WERI-Rb-1 (cell line): ENCODE data around the gene STX12.

Experiments used
- DNase-seq: peaks from one replicate; pipeline ENCODE4 v3.0.0-alpha.2; 2020
- H3K27ac ChIP-seq: fragments of 250-450 bp; sonication (Bioruptor Pico); 2 replicates; pipeline ENCODE4 v1.5.1; 2020; ENCODE audit warnings: mild to moderate bottlenecking, moderate library complexity
- H3K27me3 ChIP-seq: fragments of 250-450 bp; sonication (Bioruptor Pico); 2 replicates; pipeline ENCODE4 v1.5.1; 2021; ENCODE audit warnings: mild to moderate bottlenecking, low read depth, moderate library complexity; ENCODE audit not compliant: insufficient read depth, severe bottlenecking
- H3K36me3 ChIP-seq: fragments of 250-450 bp; sonication (Bioruptor Pico); 2 replicates; pipeline ENCODE4 v1.5.1; 2020; ENCODE audit warnings: mild to moderate bottlenecking, moderate library complexity
- H3K4me3 ChIP-seq: 2 replicates; pipeline ENCODE4 v1.5.1; 2011; ENCODE audit warnings: low read depth, mild to moderate bottlenecking, control low read depth, low read length
- H3K9me3 ChIP-seq: fragments of 250-450 bp; sonication (Bioruptor Pico); 2 replicates; pipeline ENCODE4 v1.5.1; 2021; ENCODE audit warnings: mild to moderate bottlenecking, moderate library complexity; ENCODE audit not compliant: severe bottlenecking
- CTCF ChIP-seq: IDR thresholded peaks from 2 replicates; pipeline ENCODE4 v1.5.1; 2011; ENCODE audit warnings: low read depth, mild to moderate bottlenecking, control low read depth, inconsistent platforms, low read length

Gene STX12

DNA sequence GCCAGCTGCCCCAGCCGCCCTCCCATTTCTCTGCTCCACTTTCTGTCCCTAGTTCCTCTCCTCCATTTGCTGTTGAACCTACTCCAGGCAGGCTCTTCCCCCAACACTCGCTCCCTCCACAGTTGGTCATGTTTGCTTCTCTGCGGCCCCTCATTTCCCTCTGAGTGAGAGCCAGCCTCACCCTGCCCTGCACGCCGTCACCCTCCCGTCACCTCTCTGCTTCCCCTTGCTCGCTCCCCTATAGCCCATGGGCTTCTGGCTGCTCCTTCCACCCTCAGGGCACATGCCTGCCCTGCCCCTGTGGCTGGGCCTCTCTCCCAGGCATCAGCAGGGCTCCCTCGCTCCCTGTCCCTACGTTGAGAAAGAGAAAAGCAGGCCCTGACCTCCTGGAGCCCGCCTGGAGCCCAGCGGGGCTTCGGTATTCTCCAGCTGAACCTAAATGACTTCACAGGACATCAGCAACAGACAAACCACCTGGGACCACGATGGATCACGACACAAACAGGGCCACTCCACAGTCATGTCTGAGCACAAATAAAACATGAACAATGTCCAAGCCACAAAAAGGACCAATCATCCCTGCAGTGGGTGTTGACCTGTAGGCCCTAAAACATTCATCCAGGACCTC is 86.0 kb downstream of the STX12 start:
- Histone ChIP-seq H3K4me3 (no peak overlapping the region), H3K27me3 (no peaks in the 10 kb centered on the region), H3K27ac (no peak overlapping the region), H3K36me3 (no peaks in the 10 kb centered on the region), H3K9me3 (no peaks in the 10 kb centered on the region)
- DNase-seq: no peak
- TF ChIP-seq CTCF: no peak

GRCh38 chr1:27861436-27861835 is 88.4 kb downstream of the STX12 start:
- no peaks in the 10 kb centered on the region for H3K9me3 ChIP-seq
- no peak overlapping the region for H3K4me3 ChIP-seq
- no peaks in the 10 kb centered on the region for H3K27me3 ChIP-seq
- H3K36me3 ChIP-seq: no peaks in the 10 kb centered on the region
- no peak for TF ChIP-seq CTCF
- DNase-seq: no peak
- no peak overlapping the region for H3K27ac ChIP-seq

- no peak overlapping the region for H3K4me3 ChIP-seq
- no peaks in the 10 kb centered on the region for H3K27me3 ChIP-seq
- DNase-seq: no peak
- no peaks in the 10 kb centered on the region for H3K36me3 ChIP-seq
- no peak overlapping the region for H3K27ac ChIP-seq
- no peaks in the 10 kb centered on the region for H3K9me3 ChIP-seq
- no peak for TF ChIP-seq CTCF
These were observed 89.0 kb downstream of the STX12 start for GRCh38 chr1:27862004-27862403.

DNA sequence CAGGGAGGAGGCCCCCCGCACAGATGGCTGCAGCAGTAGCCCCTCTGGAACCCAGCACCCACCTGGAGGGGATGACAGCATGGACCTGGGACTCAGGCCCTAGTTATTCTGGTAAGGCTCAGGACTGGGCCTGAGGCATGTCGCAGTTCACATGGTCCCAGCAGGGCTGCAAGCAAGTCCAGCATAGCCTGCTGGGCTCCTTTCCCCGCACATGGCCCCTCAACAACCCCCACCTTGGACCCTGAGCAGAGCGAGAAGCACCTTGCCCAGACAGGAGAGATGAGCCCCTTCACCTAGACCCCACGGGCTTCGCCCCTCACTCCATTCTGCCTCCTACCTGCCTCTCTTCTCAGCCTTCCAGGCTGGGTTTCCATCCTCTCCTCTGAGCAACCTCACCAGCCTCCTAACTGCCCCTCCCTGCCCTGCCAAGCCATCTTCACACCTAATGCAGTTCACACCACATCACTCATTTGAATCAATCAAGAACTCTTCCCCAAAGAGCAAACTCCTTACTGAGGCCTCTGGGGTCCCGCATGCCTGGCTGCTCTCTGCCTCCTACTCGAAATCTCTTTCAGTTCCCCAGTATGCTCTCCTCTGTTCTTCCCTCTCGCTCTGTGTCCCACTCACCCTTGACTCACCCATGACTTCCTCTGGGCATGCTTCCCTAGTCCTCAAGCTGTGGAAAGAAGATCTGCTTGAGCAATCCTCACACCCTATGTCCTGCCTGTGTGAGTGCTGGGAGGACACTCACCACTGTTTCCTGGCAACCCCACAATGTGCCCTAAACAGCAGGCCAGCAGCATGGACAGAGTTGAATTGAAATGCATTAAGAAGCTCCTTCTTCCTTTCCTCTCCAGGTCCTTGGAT is 89.9 kb downstream of the STX12 start:
- Histone ChIP-seq H3K36me3 (no peaks in the 10 kb centered on the region), H3K27me3 (no peaks in the 10 kb centered on the region), H3K4me3 (no peak overlapping the region), H3K9me3 (no peaks in the 10 kb centered on the region), H3K27ac (no peak overlapping the region)
- DNase-seq: no peak
- TF ChIP-seq CTCF: no peak

DNA sequence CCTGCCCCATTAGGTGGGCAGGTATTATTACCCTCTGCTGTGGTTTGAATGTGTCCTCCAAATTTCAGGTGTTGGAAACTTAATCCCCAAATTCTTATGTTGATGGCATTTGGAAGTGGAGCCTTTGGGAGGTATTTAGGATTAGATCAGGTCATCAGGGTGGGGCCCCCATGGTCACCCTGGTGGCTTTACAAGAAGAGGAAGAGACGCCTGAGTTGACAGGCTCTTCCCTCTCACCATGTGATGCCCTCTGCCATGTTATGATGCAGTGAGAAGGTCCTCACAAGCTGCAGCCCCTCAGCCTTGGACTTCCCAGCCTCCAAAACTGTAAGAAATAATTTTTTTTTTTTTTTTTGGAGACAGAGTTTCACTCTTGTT is 90.5 kb downstream of the STX12 start:
- DNase-seq: no peak
- Histone ChIP-seq H3K27ac (no peak overlapping the region), H3K9me3 (no peaks in the 10 kb centered on the region), H3K36me3 (no peaks in the 10 kb centered on the region), H3K27me3 (no peaks in the 10 kb centered on the region), H3K4me3 (no peak overlapping the region)
- no peak for TF ChIP-seq CTCF
